HG03457 (cell line): ENCODE data around the gene SH3BP2.

Source experiments
- ATAC-seq: cut with Tn5 transposase; IDR thresholded peaks from one replicate; pipeline ENCODE4 v1.9.1; 2021; ENCODE audit warnings: moderate number of reproducible peaks; ENCODE audit not compliant: unreplicated experiment

The SH3BP2 gene

DNA sequence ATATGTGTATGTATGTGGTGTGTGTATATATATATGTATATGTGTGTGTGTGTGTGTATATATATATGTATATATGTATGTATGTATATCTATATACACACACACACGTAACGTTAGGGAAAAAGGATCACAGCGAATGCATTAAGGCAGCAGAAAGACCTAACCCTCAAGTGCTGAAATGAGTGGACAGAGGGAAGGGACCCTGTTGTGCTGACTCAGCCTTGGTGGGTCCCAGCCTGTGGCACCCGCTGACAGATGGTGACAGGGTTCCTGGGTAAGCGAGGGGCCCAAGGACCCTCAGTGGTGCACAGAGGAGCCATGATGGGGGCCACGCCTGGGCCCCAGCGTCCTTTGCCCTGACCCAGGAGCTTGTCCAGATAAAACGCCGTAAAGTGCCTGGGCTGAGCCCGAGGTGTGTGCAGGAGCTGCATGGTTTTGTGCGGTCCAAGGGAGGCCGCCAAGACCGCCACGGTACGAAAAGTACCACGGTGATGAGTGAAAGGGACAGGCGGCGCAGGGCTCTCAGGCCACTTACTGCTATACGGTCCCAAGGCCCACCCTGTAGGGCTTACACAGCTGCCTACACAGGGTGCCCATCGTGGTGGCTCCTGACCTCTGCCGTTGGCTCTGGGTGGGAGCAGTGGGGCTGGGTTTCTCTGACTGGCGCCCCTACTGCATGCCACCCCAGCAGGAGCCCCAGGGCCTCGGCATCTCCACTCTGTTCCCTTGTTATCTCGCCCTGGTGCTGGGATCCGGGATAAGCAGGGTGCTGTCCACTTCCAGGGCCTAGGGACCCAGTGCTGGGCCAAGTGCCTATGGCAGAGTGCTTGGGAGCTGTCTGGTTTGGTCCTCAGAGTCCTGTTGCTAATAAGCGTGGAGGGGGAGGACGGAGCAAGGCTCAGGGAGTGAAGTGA, 10.0 kb downstream of the SH3BP2 start:
- no peak for ATAC-seq

DNA sequence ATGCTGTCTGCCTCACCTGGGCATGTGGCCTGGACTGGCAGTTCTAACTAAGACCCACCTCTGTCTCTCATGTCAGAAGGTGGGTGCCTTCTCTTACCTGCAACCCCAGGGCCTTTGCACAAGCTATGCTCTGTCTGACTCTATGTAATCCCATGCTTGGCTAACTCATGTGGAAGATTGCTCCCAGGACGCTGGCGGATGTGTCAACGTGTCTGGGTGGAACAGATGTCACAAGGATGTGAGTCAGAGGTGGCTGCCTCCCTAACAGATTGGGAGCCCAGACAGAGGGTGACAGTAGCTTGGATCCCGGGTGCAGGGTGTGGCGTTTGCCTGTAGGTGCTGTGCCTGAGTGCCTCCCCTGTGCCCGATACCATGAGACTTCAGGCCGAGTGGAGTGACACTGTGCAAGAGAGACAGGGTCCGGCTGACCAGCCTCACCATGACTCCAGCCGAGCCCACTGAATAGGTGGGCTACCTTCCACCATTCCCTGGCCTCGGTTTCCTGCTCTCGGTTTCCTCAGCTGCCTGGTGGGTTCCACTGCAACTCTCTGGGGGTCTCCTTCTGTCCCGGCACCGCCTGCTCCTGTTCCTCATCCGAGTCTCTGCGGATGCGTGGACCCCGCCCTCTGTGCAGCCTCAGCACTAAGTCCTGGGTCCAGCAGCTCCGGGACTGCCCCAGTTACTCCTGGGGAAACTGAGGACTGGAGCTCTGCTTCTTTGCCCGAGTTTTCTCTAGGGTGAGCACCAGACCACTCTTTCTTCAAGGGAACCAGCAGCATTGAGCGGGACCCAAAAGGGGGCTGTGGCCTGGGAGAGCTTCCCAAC, 11.0 kb downstream of the SH3BP2 start:
- ATAC-seq = no peak

GRCh38 chr4:2804449-2804972, 11.6 kb downstream of the SH3BP2 start:
- no peak for ATAC-seq

- ATAC-seq = no peak
These were observed 12.2 kb downstream of the SH3BP2 start for GRCh38 chr4:2804973-2805501.

GRCh38 chr4:2805712-2806389, 13.0 kb downstream of the SH3BP2 start:
- ATAC-seq = no peak

GRCh38 chr4:2806390-2807355, 13.8 kb downstream of the SH3BP2 start:
- ATAC-seq = no peak

DNA sequence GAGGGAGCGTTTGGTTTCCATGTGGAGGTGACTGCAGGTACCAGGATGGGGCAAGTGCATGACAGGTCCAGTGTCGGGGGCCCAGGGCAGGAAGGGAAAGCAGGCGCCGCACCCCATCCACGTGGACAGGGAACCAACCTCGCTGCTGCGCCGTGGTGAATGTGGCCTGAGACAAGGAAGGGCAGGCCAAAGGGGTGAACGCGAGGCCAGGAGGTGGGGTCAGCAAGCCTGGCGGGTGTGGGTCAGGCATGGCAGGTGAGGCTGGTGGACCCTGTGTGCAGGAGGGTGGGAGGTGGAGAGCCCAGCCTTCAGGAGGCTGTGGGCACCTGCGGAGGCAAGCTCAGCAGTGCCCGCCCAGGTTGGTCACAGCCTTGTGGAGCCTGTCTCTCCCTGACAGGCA, 14.7 kb downstream of the SH3BP2 start:
- no peak for ATAC-seq

DNA sequence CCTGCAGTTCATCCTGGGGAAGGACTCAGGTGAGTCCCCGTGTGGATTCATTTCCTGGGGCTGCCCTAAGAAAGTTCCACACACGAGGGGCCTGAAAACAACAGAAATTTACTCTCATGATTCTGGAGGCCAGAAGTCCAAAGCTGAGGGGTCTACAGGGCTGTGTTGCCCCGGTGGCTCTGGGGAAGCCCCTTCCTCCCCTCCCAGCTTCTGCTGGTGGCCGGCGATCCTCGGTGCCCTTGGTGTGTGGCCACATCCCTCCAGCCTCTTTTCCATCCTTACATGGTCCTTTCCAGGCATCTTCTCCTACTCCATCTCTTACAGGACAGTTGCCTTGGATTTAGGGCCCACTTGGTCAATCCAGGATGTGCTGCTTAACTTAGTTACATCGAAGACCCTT, 15.1 kb downstream of the SH3BP2 start:
- no peak for ATAC-seq

- no peak for ATAC-seq
These were observed 16.8 kb downstream of the SH3BP2 start for GRCh38 chr4:2809610-2810180.

GRCh38 chr4:2810388-2810787, 17.5 kb downstream of the SH3BP2 start:
- no peak for ATAC-seq

DNA sequence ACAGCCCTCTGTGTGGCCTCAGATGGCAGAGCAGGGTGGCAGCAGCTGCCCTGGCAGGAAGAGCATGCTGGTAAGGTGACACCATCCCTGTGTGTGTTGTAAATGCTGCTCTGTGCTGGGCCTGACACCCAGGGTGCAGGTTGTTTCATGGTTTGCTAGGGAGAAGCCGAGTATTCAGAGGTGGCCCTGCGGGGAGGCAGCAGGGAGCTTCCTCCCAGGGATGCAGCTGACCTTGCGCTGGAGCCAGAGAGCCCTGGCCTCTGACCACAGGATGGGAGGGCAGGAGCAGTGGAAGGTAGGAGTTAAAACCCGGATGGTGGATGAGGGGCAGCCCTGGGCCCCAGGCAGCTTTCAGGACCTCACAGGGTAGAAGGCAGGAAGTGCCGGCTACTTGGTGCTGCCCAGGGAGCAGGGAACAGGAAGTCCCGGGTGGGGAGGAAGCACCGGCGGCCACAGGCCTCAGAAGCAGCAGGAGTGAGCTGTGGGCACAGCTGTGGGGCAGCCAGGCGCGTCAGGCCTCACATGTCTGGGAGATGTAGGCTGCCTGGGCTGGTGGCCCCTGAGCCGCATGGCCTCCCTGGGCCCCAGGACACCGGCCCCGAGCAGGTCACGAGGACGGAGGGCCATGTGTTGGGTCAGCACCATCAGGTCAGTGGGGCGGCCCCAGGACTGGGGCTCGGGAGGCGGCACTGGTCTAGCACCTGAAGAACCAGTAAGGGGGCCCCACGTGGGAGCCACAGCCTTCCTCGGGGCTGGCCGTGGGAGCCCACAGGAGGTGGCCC, 19.1 kb downstream of the SH3BP2 start:
- ATAC-seq = no peak

DNA sequence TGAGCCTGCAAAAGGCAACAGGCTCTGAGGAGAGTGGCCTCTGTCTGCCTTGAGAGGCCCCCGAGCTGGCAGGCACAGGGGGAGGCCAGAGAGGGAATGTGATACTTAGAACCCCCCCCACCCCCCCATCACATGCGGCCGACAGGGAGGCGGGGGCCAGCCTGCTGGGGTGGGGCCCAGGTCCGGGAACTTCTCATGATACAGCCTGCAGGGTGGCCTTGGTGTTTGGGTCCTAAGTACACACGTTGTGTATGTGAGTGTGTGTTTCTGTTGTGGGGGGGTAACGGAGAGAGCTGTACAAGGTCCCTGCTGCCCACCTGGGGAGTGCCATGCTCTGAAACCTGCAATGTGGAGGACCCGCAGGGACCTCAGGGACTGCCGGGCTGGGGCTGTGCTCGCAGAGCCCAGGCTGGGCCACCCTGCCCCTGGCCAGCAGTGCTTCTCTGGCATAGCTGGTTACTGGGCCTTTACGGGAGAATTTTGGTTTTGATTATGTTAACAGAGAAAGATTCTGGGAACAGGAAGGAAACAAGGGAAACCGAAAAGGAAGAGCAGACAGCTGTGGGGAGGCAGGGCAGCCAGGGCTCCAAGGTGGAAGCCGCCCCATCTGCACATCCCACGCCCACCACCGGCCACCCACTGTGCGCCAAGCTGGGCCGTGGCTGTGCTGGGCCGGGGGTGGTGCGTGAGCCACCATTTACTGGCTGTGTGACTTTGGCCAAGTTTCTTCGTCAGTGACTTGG, 19.9 kb downstream of the SH3BP2 start:
- ATAC-seq = no peak

- no peak for ATAC-seq
These were observed 20.8 kb downstream of the SH3BP2 start for GRCh38 chr4:2813446-2814405.

DNA sequence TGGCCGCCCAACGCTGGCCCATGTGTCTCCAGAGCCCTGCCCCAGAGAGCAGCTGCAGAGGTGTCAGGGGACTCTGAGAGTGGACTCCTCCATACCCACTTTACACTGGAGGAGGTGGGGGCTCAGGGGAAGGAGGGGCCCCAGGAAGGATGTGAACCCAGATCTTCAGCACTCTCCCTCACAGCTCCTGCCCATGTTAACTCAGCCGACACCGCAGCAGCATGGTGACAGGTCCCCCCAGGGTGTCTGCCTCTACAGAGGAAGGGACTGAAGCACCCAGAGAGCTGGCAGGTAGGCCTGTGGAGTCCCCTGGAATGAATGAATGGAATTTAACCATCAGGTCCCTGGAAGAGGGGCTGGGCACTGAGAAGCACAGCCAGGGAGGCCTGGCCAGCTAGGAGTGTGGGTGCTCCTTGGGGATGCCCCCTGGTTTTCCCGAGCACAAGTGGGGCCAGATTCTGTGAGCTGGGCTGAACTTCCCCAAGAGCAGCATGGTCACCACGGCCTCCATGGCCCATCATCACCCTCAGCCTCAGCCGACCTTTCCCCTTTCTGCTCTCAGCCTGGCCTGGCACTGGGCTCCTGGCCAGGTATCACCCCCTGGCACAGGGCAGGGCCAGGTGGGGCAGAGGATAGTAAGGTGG, 21.9 kb downstream of the SH3BP2 start:
- ATAC-seq = no peak

DNA sequence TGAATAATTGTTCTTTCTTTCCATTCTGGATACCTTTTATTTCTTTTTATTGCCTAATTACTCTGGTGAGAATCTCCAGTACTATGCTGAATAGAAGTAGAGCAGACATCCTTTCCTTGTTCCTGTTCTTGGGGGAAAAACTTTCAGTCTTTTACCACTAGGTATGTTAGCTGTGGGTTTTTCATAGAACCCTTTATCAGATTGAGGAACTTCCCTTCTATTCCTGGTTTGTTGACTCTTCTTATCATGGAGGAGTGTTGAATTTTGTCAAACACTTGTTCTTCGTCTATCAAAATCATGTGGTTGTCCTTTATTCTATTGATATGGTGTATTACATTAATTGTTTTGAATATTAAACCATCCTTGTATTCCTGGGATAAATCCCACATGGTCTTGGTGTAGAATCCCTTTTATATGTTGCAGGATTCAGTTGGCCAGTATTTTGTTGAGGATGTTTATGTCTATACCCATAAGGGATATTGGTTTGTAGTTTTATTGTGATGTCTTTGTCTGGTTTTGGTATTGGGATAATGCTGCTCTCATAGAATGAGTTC, 23.6 kb downstream of the SH3BP2 start:
- ATAC-seq = no peak

GRCh38 chr4:2817137-2817536, 24.3 kb downstream of the SH3BP2 start:
- no peak for ATAC-seq
